Measurements from ENCODE around the gene KDM4C.

KDM4C gene

GRCh38 chr9:6897207-6897822, 139.5 kb downstream of the KDM4C start:
- no peaks in the 10 kb centered on the region for H3K9me3 ChIP-seq (ENCODE audit: control insufficient read depth, low read length)
- H3K4me2 ChIP-seq (ENCODE audit: low read length), result no peak overlapping the region
- H2AFZ ChIP-seq, result no peak overlapping the region
- no peak overlapping the region for H3K9ac ChIP-seq
- no peaks in the 10 kb centered on the region for H3K27me3 ChIP-seq (ENCODE audit: control insufficient read depth, insufficient read depth, low read length)
- no peaks in the 10 kb centered on the region for H3K4me1 ChIP-seq
- H3K36me3 ChIP-seq (ENCODE audit: control insufficient read depth, insufficient read depth, low read length), result no peaks in the 10 kb centered on the region
- TF ChIP-seq CTCF (IDR thresholded peaks at IDR 0.05), result no peak
- H3K27ac ChIP-seq, result no peak overlapping the region
- no peaks in the 10 kb centered on the region for H3K79me2 ChIP-seq
- no peak overlapping the region for H3K4me3 ChIP-seq (ENCODE audit: low read depth, low read length)

DNA sequence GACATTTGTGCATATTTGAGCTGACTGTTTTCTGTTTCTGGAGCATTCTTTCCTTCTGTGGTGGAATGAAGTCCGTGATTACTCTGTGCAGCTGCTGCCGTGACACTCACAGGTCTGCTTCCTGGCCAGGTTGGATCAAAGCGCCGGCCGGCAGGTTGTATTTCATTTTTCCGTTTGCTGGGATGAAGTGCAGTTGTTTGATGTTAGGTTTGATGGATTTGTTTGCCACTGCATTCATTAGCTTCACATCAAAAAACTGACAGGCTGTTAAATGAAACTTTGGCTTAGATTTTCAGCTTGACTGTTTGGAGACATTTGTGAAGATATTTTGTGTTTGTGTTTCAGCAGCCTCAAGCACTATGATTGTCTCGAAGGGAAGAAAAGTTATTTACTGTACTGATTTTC, 140.1 kb downstream of the KDM4C start:
- no peak overlapping the region for H3K4me2 ChIP-seq (ENCODE audit: low read length)
- no peak overlapping the region for H3K4me3 ChIP-seq (ENCODE audit: low read depth, low read length)
- no peaks in the 10 kb centered on the region for H3K36me3 ChIP-seq (ENCODE audit: control insufficient read depth, insufficient read depth, low read length)
- TF ChIP-seq CTCF (IDR thresholded peaks at IDR 0.05), result no peak
- H3K9me3 ChIP-seq (ENCODE audit: control insufficient read depth, low read length), result no peaks in the 10 kb centered on the region
- H3K9ac ChIP-seq, result no peak overlapping the region
- no peak overlapping the region for H2AFZ ChIP-seq
- no peaks in the 10 kb centered on the region for H3K4me1 ChIP-seq
- H3K79me2 ChIP-seq, result no peaks in the 10 kb centered on the region
- H3K27me3 ChIP-seq (ENCODE audit: control insufficient read depth, insufficient read depth, low read length), result no peaks in the 10 kb centered on the region
- no peak overlapping the region for H3K27ac ChIP-seq

- Histone ChIP-seq H3K4me2 (ENCODE audit: low read length) (no peak overlapping the region), H3K27ac (no peak overlapping the region), H3K9me3 (ENCODE audit: control insufficient read depth, low read length) (no peaks in the 10 kb centered on the region), H3K4me1 (no peaks in the 10 kb centered on the region), H3K9ac (no peak overlapping the region), H3K79me2 (no peaks in the 10 kb centered on the region), H2AFZ (no peak overlapping the region), H3K4me3 (ENCODE audit: low read depth, low read length) (no peak overlapping the region), H3K36me3 (ENCODE audit: control insufficient read depth, insufficient read depth, low read length) (no peaks in the 10 kb centered on the region), H3K27me3 (ENCODE audit: control insufficient read depth, insufficient read depth, low read length) (no peaks in the 10 kb centered on the region)
- no peak for TF ChIP-seq CTCF (IDR thresholded peaks at IDR 0.05)
Observed at GRCh38 chr9:6899274-6899673, 141.5 kb downstream of the KDM4C start.

- Histone ChIP-seq H3K79me2 (no peaks in the 10 kb centered on the region), H3K9ac (no peak overlapping the region), H3K4me1 (no peaks in the 10 kb centered on the region), H3K4me3 (ENCODE audit: low read depth, low read length) (no peak overlapping the region), H3K4me2 (ENCODE audit: low read length) (no peak overlapping the region), H3K36me3 (ENCODE audit: control insufficient read depth, insufficient read depth, low read length) (no peaks in the 10 kb centered on the region), H3K9me3 (ENCODE audit: control insufficient read depth, low read length) (no peaks in the 10 kb centered on the region), H3K27ac (no peak overlapping the region), H3K27me3 (ENCODE audit: control insufficient read depth, insufficient read depth, low read length) (no peaks in the 10 kb centered on the region), H2AFZ (no peak overlapping the region)
- no peak for TF ChIP-seq CTCF (IDR thresholded peaks at IDR 0.05)
Observed at GRCh38 chr9:6900440-6900883, 142.7 kb downstream of the KDM4C start.

DNA sequence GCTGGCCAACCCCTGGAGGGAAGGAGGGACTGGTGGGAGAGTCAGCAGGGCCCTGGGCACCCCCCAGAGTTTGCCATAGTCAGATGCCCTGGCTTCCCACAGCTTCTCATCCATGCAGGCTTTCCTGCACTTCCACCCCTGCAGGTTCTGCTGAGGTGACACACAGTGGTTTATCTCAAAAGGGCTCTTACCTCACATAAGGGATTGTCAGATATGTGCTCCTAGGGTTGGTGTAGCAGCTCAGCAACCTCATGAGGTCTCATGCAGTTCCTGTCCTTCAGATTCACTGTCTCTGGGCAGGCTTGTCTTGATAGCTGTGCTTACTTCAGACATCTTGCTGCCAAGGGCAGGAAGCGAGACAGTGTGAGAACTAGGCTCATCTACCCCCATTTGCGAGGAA, 143.4 kb downstream of the KDM4C start:
- no peaks in the 10 kb centered on the region for H3K79me2 ChIP-seq
- no peak overlapping the region for H3K27ac ChIP-seq
- H3K4me3 ChIP-seq (ENCODE audit: low read depth, low read length), result no peak overlapping the region
- H3K36me3 ChIP-seq (ENCODE audit: control insufficient read depth, insufficient read depth, low read length), result no peaks in the 10 kb centered on the region
- H3K4me1 ChIP-seq, result no peaks in the 10 kb centered on the region
- H3K27me3 ChIP-seq (ENCODE audit: control insufficient read depth, insufficient read depth, low read length), result no peaks in the 10 kb centered on the region
- no peak overlapping the region for H2AFZ ChIP-seq
- TF ChIP-seq CTCF (IDR thresholded peaks at IDR 0.05), result no peak
- no peak overlapping the region for H3K4me2 ChIP-seq (ENCODE audit: low read length)
- H3K9me3 ChIP-seq (ENCODE audit: control insufficient read depth, low read length), result no peaks in the 10 kb centered on the region
- H3K9ac ChIP-seq, result no peak overlapping the region

Data from parathyroid adenoma (tissue), 2 donors.